ENCODE measurements around the gene DHRS4L2. TPM values are rescaled to one million over a fixed set of nuclear protein-coding genes. Genes with fewer than 3 reads are reported as not detected.

DHRS4L2 gene
- total RNA-seq (2022; extraction: Qiagen RNA extraction; ENCODE audit: low read depth) = 21.5 to 34.0 TPM (median 29.9 TPM) in 5 replicates

DNA sequence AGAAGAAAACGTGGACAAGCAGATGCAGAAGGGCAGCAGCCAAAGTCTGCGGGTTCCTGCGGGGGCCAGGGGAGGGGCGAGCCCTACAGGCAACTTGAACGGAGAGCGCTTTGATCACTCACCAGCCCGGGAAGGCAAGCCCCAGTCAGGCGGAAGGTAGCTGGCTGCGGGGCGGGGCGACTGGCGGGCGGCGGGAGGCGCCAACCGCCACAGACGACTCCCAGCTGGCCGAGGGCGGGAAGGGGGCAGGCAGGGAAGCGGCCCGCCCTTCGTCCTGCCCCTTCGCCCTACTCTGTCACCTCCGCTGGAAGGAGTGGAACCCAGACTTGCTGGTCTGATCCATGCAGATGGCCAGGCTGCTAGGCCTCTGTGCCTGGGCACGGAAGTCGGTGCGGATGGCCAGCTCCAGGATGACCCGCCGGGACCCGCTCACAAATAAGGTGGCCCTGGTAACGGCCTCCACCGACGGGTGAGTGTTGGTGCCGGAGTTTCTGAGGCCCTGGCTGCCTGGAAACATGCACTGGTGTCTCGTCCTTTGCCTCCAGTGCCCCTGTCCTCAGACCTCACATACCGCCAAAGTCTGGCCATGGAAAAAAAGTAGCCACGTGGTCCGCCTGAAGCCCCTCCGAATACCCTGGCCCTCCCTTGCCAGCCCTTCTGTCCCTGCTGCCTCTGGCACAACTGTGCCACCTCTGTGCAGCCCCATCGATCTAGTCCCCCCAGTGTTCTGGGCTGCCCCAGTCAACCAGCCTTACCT, at the start of gene DHRS4L2:
Gene DHRS4L2, plus strand, starts transcription at position 323 of the 757 bp plus-strand sequence. Its CDS starts 19 bp downstream, at position 342.

DNA sequence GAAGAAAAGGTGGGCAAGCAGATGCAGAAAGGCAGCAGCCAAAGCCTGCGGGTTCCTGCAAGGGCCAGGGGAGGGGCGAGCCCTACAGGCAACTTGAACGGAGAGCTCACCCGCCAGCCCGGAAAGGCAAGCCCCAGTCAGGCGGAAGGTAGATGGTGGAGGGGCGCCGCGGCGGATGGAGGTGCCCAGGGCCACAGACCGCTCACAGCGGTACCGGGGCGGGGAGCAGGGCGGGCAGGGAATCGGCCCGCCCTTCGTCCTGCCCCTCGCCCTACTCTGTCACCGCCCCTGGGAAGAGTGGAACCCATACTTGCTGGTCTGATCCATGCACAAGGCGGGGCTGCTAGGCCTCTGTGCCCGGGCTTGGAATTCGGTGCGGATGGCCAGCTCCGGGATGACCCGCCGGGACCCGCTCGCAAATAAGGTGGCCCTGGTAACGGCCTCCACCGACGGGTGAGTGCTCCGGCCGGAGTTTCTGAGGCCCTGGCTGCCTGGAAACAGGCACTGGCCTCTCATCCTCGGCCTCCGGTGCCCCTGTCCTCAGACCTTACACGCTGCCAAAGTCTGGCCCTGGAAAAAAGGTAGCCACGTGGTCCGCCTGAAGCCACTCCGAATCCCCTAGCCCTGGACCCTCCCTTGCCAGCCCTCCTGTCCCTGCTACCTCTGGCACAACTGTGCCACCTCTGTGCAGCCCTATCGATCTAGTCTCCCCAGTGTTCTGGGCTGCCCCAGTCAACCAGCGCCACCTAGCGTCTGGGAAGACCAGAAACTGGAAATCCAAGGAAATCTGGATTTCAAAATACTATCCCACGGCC, 35.1 kb upstream of the DHRS4L2 start, which contains the start of gene DHRS4:
Gene DHRS4, plus strand, starts transcription at position 307 of the 815 bp plus-strand sequence. Its CDS starts 19 bp downstream, at position 326.

DNA sequence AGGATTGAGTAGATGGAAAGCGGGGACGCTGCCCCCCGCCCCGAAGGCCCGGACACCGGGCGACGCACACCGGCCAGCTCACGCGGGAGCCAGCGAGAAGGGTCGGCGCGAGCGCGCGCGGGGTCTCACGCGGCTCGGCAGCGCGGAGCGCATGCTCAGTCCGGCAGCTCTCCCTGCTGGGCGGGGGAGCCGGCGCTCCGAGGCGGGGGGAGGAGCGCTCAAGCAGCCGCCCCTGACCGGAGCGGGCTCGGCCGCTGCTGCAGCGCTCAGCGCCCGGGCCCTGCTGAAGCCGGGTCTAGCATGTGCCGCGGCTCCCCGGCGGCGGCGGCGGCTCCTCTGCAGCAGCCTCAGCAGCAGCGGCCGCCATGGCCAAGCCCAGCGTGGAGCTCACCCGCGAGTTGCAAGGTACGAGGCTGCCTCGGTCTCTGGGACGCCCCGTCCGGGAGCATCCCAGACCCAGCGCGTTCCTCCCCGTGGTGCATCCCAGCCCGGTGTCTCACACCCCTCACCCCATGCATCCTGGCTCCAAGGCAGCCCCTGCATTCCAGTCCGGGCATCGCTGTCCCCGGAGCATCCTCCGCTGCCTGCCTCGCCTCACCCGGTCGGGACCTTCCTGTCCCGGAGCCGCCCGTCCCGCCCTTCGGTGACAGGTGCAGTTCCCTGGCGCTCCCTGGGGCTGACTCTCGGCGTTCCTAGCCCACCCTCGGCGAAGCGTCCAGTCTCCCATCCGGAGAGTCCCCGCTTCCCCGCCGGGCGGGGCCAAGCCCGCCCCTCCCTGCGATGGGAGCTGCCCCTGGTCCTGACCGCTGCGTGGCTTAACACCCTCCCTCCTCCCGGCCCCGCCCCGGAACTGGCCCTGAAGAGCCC, 63.3 kb downstream of the DHRS4L2 start, which contains the start of gene CARMIL3:
Gene CARMIL3, plus strand, starts transcription at position 221 of the 867 bp plus-strand sequence. Its CDS starts 145 bp downstream, at position 366.

Other genes with a start within 250 kb of the DHRS4L2 start
- 43.5 to 48.5 TPM (median 45.9 TPM) in 5 replicates for gene DHRS4, start 35.2 kb upstream of the DHRS4L2 start, total RNA-seq (2022; extraction: Qiagen RNA extraction; ENCODE audit: low read depth)
- gene CARMIL3, start 63.1 kb downstream of the DHRS4L2 start, total RNA-seq (2022; extraction: Qiagen RNA extraction; ENCODE audit: low read depth) = 0.33 to 0.75 TPM (median 0.61 TPM) in 5 replicates
- 0.06 to 0.16 TPM (median 0.15 TPM) in 3 of 5 replicates, not detected in the others for gene CPNE6, start 82.6 kb downstream of the DHRS4L2 start, total RNA-seq (2022; extraction: Qiagen RNA extraction; ENCODE audit: low read depth)
- gene PCK2, start 105.4 kb downstream of the DHRS4L2 start, total RNA-seq (2022; extraction: Qiagen RNA extraction; ENCODE audit: low read depth) = 18.0 to 23.5 TPM (median 19.5 TPM) in 5 replicates
- gene DCAF11, start 125.8 kb downstream of the DHRS4L2 start, total RNA-seq (2022; extraction: Qiagen RNA extraction; ENCODE audit: low read depth) = 19.4 to 22.8 TPM (median 20.8 TPM) in 5 replicates
- 0.75 to 1.1 TPM (median 1.0 TPM) in 5 replicates for gene NRL, start 126.0 kb downstream of the DHRS4L2 start, total RNA-seq (2022; extraction: Qiagen RNA extraction; ENCODE audit: low read depth)
- 0.17 TPM in 2 of 5 replicates, not detected in the others for gene FITM1, start 141.7 kb downstream of the DHRS4L2 start, total RNA-seq (2022; extraction: Qiagen RNA extraction; ENCODE audit: low read depth)
- gene PSME1, start 147.3 kb downstream of the DHRS4L2 start, total RNA-seq (2022; extraction: Qiagen RNA extraction; ENCODE audit: low read depth) = 157 to 192 TPM (median 167 TPM) in 5 replicates
- gene EMC9, start 152.7 kb downstream of the DHRS4L2 start, total RNA-seq (2022; extraction: Qiagen RNA extraction; ENCODE audit: low read depth) = 47.8 to 65.7 TPM (median 59.1 TPM) in 5 replicates
- 161 to 196 TPM (median 170 TPM) in 5 replicates for gene PSME2, start 157.7 kb downstream of the DHRS4L2 start, total RNA-seq (2022; extraction: Qiagen RNA extraction; ENCODE audit: low read depth)
- 20.9 to 32.8 TPM (median 29.5 TPM) in 5 replicates for gene RNF31, start 158.6 kb downstream of the DHRS4L2 start, total RNA-seq (2022; extraction: Qiagen RNA extraction; ENCODE audit: low read depth)
- gene IRF9, start 172.3 kb downstream of the DHRS4L2 start, total RNA-seq (2022; extraction: Qiagen RNA extraction; ENCODE audit: low read depth) = 15.3 to 20.5 TPM (median 18.1 TPM) in 5 replicates
- gene REC8, start 183.2 kb downstream of the DHRS4L2 start, total RNA-seq (2022; extraction: Qiagen RNA extraction; ENCODE audit: low read depth) = 3.5 to 5.5 TPM (median 5.2 TPM) in 5 replicates
- 71.7 to 83.4 TPM (median 76.3 TPM) in 5 replicates for gene IPO4, start 199.9 kb downstream of the DHRS4L2 start, total RNA-seq (2022; extraction: Qiagen RNA extraction; ENCODE audit: low read depth)
- gene TM9SF1, start 206.5 kb downstream of the DHRS4L2 start, total RNA-seq (2022; extraction: Qiagen RNA extraction; ENCODE audit: low read depth) = 63.4 to 67.1 TPM (median 65.5 TPM) in 5 replicates
- gene TSSK4, start 216.8 kb downstream of the DHRS4L2 start, total RNA-seq (2022; extraction: Qiagen RNA extraction; ENCODE audit: low read depth) = not detected in 5 replicates
- 76.1 to 96.4 TPM (median 81.8 TPM) in 5 replicates for gene CHMP4A, start 224.6 kb downstream of the DHRS4L2 start, total RNA-seq (2022; extraction: Qiagen RNA extraction; ENCODE audit: low read depth)
- gene MDP1, start 227.1 kb downstream of the DHRS4L2 start, total RNA-seq (2022; extraction: Qiagen RNA extraction; ENCODE audit: low read depth) = 28.4 to 32.8 TPM (median 30.6 TPM) in 5 replicates
- gene NEDD8, start 243.4 kb downstream of the DHRS4L2 start, total RNA-seq (2022; extraction: Qiagen RNA extraction; ENCODE audit: low read depth) = 438 to 493 TPM (median 454 TPM) in 5 replicates
- gene GMPR2, start 244.0 kb downstream of the DHRS4L2 start, total RNA-seq (2022; extraction: Qiagen RNA extraction; ENCODE audit: low read depth) = 55.3 to 62.7 TPM (median 61.5 TPM) in 5 replicates

Data from A549 treated with GW870086 at 1 μM for 4 hours (cell line).